ENCODE data around the gene OGFOD2.

The OGFOD2 gene

GRCh38 chr12:122977655-122978392 lies 2.8 kb downstream of the OGFOD2 start:
- no peak for DNase-seq (ENCODE audit: low read depth)

- DNase-seq (ENCODE audit: low read depth): no peak
These were observed 3.5 kb downstream of the OGFOD2 start for GRCh38 chr12:122978507-122978955.

GRCh38 chr12:122979001-122979907 lies 4.2 kb downstream of the OGFOD2 start:
- DNase-seq (ENCODE audit: low read depth): no peak

- DNase-seq (ENCODE audit: low read depth): no peak
These were observed 4.8 kb downstream of the OGFOD2 start for GRCh38 chr12:122979908-122980182.

- peak; percentile 47 for DNase-seq (ENCODE audit: low read depth)
These were observed 5.4 kb downstream of the OGFOD2 start, which contains the start of gene ARL6IP4 for GRCh38 chr12:122980183-122981035. ARL6IP4 (plus strand) TSS chr12:122980681; CDS start chr12:122981140, 459 bp downstream.

- no peak for DNase-seq (ENCODE audit: low read depth)
These were observed 6.0 kb downstream of the OGFOD2 start for GRCh38 chr12:122981036-122981471.

DNA sequence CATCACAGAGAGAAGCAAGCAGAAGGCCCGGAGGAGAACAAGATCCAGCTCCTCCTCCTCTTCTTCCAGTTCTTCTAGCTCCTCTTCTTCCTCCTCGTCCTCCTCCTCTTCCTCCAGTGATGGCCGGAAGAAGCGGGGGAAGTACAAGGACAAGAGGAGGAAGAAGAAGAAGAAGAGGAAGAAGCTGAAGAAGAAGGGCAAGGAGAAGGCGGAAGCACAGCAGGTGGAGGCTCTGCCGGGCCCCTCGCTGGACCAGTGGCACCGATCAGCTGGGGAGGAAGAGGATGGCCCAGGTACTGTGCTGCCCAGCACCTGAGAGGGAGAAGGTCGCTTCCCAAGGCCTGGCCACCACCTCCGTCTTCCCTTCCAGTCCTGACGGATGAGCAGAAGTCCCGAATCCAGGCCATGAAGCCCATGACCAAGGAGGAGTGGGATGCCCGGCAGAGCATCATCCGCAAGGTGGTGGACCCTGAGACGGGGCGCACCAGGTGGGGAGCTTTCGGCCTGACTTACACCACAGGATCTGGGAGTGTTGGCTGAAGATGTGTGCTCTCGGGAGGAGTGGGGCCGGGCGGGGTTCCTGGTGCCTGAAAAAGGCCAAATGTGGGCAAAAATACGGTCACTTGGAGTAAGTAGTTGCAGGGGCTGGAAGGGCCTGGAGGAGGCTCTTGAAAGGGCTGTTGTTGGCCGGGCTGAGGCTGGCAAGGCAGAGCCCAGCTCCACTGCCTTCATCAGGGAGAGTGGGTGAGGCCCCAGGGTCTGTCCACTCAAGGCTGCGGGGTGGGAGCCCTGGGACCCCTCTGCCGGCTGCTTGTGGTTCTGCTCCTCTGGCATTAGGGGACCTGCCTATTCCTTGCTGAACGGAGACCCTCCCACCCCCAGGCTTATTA lies 6.8 kb downstream of the OGFOD2 start:
- DNase-seq (ENCODE audit: low read depth): no peak

DNA sequence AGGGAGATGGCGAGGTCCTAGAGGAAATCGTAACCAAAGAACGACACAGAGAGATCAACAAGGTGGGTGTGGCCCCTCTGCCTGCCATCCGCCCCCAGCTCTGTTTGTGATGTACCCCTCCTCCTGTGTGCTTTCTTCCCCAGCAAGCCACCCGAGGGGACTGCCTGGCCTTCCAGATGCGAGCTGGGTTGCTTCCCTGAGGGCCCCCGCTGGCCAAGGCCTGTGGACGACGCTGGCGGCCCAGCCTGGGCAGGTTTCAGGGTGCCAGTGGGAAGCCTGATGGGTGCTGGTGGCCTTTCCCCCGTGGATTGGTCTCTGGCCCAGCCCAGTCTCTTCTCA lies 7.4 kb downstream of the OGFOD2 start:
- no peak for DNase-seq (ENCODE audit: low read depth)

DNA sequence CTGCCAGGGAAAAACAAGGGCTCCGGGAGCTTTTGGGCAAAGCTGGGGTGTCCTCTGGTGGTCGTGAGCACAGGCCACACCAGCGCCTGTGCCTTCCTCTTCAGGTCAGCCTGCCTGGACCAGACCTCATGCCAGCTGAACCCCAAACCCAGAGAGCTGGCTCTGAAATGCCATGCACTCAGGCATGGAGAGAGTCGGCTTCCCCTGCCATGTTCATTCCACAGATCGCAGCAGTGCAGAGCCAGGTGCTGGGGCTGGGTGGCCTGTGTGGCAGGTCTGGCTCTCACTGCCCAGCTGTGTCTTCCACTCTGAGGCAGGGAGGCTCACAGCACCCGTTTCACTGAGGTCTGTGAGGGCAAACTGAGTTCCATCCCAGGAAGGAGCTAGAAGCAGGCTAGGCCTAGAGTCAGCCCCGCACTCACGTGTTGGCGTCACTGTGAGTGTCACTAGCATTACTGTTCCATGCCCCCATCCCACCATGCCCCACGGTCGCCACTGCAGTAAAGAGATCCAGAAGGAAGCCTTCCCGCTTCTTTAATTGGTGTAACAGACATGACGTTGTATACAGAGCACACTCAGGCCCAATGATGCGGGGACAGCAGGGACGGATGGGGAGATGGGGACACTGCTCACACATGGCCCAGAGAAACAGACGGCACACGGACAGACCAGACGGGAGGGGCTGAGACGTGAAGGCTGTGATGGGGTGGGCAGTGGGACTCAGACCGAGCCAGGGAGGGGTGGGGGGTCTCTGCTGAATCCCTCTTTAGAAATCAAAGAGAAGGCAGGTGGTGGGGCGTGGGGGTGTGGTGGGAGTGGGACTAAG lies 8.1 kb downstream of the OGFOD2 start:
- no peak for DNase-seq (ENCODE audit: low read depth)

GRCh38 chr12:122983789-122984515 lies 8.9 kb downstream of the OGFOD2 start:
- DNase-seq (ENCODE audit: low read depth): no peak

DNA sequence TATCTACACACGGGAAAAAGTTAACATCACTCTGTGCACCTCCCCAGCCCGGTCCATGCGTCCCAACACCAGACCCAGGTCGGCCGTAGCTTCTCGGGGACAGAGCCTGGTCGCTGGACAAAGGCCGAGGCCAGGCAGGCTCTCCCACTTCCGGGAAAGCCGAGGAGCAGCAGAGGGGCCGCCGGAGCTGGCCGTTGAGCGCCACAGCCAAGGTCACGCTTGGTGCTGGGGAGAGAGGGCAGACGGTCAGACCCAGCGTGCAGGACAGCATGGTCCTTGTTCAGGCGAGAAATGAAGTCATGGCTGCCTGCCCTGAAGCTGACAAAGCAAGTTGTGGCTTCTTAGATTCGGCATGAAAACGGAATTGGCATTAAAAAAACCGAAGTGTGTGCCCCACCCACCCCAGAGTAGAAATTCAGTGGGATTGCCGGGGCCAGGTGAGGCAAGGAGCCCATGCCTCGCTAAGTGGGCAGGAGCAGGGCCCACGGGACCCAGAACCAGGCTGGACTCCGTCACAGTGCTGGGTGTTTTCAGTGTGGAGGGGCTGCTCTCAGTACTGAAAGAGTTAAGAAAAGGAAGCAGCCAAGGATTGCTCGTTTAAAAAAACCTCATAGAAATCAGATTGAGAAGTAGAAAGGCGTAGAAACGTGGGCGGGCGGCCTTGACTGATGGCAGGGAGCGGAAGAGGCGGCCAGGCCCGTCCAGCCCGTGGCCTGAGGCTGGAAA lies 9.7 kb downstream of the OGFOD2 start:
- no peak for DNase-seq (ENCODE audit: low read depth)

- no peak for DNase-seq (ENCODE audit: low read depth)
These were observed 10.6 kb downstream of the OGFOD2 start for GRCh38 chr12:122985338-122986257.

DNA sequence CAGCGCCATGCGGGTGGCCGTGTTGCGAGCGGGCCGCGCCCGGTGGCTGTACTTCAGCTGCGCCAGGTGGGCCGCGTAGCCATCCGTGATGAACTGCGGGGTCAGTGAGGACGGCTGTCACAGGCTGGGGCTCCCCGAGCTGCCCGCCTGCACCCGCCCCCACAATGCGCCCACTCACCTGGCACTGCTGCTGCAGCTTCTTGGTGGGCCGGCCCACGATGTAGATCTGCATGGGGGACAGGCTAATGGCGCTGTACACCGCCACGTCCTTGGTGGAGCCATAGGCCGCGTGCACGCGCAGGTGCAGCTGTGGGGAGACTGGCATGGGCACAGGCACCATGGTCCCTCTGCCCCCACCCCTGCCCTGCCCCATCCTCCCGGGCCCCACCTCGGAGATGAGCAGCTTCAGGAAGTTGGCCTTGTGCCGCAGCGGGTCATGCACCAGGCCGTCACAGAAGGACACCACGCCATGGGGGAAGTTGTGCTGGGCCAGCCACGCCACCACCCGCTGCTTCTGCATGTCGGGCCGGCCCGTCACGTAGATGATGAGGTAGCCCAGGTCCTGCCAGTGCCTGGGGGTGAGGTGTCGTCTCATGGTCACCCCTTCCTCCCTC lies 11.3 kb downstream of the OGFOD2 start:
- no peak for DNase-seq (ENCODE audit: low read depth)

GRCh38 chr12:122987086-122987951 lies 12.3 kb downstream of the OGFOD2 start:
- no peak for DNase-seq (ENCODE audit: low read depth)

DNA sequence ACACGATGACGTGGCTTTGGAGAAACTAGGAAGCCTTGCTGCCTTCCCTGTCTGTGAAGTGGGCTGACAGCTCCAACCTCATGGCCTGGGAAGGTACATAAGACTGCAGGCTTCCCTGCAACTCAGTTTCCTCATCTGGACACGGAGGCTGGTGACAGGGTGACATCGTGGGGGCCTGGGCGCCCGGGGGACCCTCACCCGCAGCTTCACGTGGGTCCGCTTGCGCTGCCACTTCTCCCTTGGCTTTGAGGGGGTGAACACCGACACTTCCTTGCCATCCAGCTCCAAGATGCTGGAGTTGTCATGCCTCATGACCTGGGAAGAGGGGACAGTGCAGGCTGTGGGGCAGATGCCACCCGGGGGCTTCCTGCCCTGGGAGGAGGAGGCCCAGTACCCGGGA lies 13.0 kb downstream of the OGFOD2 start:
- no peak for DNase-seq (ENCODE audit: low read depth)

- DNase-seq (ENCODE audit: low read depth): no peak
These were observed 13.7 kb downstream of the OGFOD2 start for GRCh38 chr12:122988612-122989212.

Measured in stimulated activated CD8-positive, alpha-beta memory T cell treated with anti-CD3 and anti-CD28 coated beads, Interleukin-12 subunit alpha, Interleukin-12 subunit beta, amount 100 ng/mL, for 1 hour (primary cell).